Measurements from ENCODE around the gene ASPSCR1. TPM values are rescaled to one million over a fixed set of nuclear protein-coding genes. Genes with fewer than 3 reads are reported as not detected.

Gene ASPSCR1
- total and polyA plus RNA-seq, 2 of the 13 experiments (the other 11 are each of a cell fraction or from before 2014, with no cell fraction given), result 274 to 314 TPM

GRCh38 chr17:81993729-81994592 is 16.5 kb downstream of the ASPSCR1 start (continued):
- no peak for TF ChIP-seq ZNF878 (CRISPR knock-in tag; IDR thresholded peaks at IDR 0.05)
- TF ChIP-seq, protein P1, sequence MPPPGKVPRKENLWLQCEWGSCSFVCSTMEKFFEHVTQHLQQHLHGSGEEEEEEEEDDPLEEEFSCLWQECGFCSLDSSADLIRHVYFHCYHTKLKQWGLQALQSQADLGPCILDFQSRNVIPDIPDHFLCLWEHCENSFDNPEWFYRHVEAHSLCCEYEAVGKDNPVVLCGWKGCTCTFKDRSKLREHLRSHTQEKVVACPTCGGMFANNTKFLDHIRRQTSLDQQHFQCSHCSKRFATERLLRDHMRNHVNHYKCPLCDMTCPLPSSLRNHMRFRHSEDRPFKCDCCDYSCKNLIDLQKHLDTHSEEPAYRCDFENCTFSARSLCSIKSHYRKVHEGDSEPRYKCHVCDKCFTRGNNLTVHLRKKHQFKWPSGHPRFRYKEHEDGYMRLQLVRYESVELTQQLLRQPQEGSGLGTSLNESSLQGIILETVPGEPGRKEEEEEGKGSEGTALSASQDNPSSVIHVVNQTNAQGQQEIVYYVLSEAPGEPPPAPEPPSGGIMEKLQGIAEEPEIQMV (CRISPR knock-in tag; IDR thresholded peaks at IDR 0.05; ENCODE audit: low read depth), result peak; percentile 15; the same call in 1 of the 2 replicates
- no peak for TF ChIP-seq ZBTB40 (IDR thresholded peaks at IDR 0.05)
- TF ChIP-seq ZBTB40 (CRISPR knock-in tag; IDR thresholded peaks at IDR 0.05), result peak; percentile 63; the same call in 1 of the 2 replicates
- TF ChIP-seq SMYD3 (CRISPR knock-in tag; IDR thresholded peaks at IDR 0.05), result peak; percentile 94
- no peak for TF ChIP-seq SETDB1 (CRISPR knock-in tag; IDR thresholded peaks at IDR 0.05; ENCODE audit: borderline replicate concordance)
- peak; percentile 10 for TF ChIP-seq ZNF326 (CRISPR knock-in tag; IDR thresholded peaks at IDR 0.05; ENCODE audit: borderline replicate concordance)
- peak in 1 of 2 experiments; percentile 62; a peak in 1 of 4 replicates for TF ChIP-seq POLR2A (IDR thresholded peaks at IDR 0.05; ENCODE audit: insufficient read depth in 1 of 2, low read depth in 2 of 2, low read length in 2 of 2)
- 0 out of 2 replicates have a peak, but pooled peaks have one; percentile 46 for TF ChIP-seq MXD4 (CRISPR knock-in tag; IDR thresholded peaks at IDR 0.05)
- TF ChIP-seq NFYC (CRISPR knock-in tag; IDR thresholded peaks at IDR 0.05), result no peak
- no peak; the same call in 1 of the 2 replicates for TF ChIP-seq ZNF891 (CRISPR knock-in tag; IDR thresholded peaks at IDR 0.05)
- TF ChIP-seq ZNF550 (CRISPR knock-in tag; IDR thresholded peaks at IDR 0.05; ENCODE audit: borderline replicate concordance), result peak; percentile 92; the same call in 1 of the 2 replicates
- TF ChIP-seq ZNF207 (IDR thresholded peaks at IDR 0.05; ENCODE audit: borderline replicate concordance), result no peak
- TF ChIP-seq IKZF1 (IDR thresholded peaks at IDR 0.05), result no peak
- TF ChIP-seq, protein P2, sequence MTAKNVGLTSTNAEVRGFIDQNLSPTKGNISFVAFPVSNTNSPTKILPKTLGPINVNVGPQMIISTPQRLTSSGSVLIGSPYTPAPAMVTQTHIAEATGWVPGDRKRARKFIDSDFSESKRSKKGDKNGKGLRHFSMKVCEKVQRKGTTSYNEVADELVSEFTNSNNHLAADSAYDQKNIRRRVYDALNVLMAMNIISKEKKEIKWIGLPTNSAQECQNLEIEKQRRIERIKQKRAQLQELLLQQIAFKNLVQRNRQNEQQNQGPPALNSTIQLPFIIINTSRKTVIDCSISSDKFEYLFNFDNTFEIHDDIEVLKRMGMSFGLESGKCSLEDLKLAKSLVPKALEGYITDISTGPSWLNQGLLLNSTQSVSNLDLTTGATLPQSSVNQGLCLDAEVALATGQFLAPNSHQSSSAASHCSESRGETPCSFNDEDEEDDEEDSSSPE (CRISPR knock-in tag; IDR thresholded peaks at IDR 0.05), result 0 out of 2 replicates have a peak, but pooled peaks have one; percentile 36
- TF ChIP-seq FOSL2 (CRISPR knock-in tag; IDR thresholded peaks at IDR 0.05), result peak; percentile 50; the same call in 1 of the 2 replicates
